ENCODE measurements around the gene PIEZO2.

- TF ChIP-seq EZH2 (IDR thresholded peaks at IDR 0.05) (no peak), POLR2AphosphoS5 (IDR thresholded peaks at IDR 0.05; ENCODE audit: borderline replicate concordance, low read depth, low read length) (no peak)
Measured at GRCh38 chr18:11009147-11009546, 140.2 kb downstream of the PIEZO2 start.

Data from SK-N-MC (cell line).